ENCODE measurements around the gene TINCR.

The TINCR gene

DNA sequence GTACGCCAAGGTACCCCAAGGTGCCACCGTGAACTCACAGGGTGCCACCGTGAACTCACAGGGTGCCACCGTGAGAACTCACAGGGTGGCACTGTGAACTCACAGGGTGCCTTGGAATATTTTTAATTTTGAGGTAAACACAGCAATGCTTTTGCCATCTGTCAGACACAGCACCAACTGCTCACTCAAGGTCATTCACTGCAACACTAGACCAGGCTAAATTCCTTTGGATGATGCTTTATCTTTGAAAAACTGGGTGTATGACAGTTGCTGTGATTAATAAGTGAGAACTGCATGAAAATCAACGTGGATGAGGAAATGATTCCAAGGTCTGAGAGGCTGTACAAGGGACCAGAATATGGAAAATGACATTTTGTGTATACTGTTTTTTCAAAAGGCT lies 35.9 kb upstream of the TINCR start:
- ATAC-seq, result no peak
- TF ChIP-seq SNAI2 (CRISPR knock-in tag; IDR thresholded peaks at IDR 0.05), result no peak
- no peak for TF ChIP-seq ZNF565 (CRISPR knock-in tag; conservative IDR thresholded peaks at IDR 0.05; ENCODE audit: low read depth)
- TF ChIP-seq, protein P1, sequence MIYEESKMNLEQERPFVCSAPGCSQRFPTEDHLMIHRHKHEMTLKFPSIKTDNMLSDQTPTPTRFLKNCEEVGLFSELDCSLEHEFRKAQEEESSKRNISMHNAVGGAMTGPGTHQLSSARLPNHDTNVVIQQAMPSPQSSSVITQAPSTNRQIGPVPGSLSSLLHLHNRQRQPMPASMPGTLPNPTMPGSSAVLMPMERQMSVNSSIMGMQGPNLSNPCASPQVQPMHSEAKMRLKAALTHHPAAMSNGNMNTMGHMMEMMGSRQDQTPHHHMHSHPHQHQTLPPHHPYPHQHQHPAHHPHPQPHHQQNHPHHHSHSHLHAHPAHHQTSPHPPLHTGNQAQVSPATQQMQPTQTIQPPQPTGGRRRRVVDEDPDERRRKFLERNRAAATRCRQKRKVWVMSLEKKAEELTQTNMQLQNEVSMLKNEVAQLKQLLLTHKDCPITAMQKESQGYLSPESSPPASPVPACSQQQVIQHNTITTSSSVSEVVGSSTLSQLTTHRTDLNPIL (CRISPR knock-in tag; IDR thresholded peaks at IDR 0.05; ENCODE audit: low read depth), result no peak
- no peak for TF ChIP-seq OSR1 (CRISPR knock-in tag; IDR thresholded peaks at IDR 0.05)
- TF ChIP-seq ZNF8 (CRISPR knock-in tag; IDR thresholded peaks at IDR 0.05), result no peak
- TF ChIP-seq, protein P2, sequence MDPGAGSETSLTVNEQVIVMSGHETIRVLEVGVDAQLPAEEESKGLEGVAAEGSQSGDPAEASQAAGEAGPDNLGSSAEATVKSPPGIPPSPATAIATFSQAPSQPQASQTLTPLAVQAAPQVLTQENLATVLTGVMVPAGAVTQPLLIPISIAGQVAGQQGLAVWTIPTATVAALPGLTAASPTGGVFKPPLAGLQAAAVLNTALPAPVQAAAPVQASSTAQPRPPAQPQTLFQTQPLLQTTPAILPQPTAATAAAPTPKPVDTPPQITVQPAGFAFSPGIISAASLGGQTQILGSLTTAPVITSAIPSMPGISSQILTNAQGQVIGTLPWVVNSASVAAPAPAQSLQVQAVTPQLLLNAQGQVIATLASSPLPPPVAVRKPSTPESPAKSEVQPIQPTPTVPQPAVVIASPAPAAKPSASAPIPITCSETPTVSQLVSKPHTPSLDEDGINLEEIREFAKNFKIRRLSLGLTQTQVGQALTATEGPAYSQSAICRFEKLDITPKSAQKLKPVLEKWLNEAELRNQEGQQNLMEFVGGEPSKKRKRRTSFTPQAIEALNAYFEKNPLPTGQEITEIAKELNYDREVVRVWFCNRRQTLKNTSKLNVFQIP (CRISPR knock-in tag; IDR thresholded peaks at IDR 0.05; ENCODE audit: borderline replicate concordance, low read depth), result no peak
- TF ChIP-seq, protein P3, sequence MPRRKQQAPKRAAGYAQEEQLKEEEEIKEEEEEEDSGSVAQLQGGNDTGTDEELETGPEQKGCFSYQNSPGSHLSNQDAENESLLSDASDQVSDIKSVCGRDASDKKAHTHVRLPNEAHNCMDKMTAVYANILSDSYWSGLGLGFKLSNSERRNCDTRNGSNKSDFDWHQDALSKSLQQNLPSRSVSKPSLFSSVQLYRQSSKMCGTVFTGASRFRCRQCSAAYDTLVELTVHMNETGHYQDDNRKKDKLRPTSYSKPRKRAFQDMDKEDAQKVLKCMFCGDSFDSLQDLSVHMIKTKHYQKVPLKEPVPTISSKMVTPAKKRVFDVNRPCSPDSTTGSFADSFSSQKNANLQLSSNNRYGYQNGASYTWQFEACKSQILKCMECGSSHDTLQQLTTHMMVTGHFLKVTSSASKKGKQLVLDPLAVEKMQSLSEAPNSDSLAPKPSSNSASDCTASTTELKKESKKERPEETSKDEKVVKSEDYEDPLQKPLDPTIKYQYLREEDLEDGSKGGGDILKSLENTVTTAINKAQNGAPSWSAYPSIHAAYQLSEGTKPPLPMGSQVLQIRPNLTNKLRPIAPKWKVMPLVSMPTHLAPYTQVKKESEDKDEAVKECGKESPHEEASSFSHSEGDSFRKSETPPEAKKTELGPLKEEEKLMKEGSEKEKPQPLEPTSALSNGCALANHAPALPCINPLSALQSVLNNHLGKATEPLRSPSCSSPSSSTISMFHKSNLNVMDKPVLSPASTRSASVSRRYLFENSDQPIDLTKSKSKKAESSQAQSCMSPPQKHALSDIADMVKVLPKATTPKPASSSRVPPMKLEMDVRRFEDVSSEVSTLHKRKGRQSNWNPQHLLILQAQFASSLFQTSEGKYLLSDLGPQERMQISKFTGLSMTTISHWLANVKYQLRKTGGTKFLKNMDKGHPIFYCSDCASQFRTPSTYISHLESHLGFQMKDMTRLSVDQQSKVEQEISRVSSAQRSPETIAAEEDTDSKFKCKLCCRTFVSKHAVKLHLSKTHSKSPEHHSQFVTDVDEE (CRISPR knock-in tag; IDR thresholded peaks at IDR 0.05), result no peak
- no peak for TF ChIP-seq ZFP30 (CRISPR knock-in tag; IDR thresholded peaks at IDR 0.05)
- TF ChIP-seq CSDC2 (CRISPR knock-in tag; IDR thresholded peaks at IDR 0.05), result no peak
- TF ChIP-seq TCF4 (CRISPR knock-in tag; IDR thresholded peaks at IDR 0.05; ENCODE audit: borderline replicate concordance), result no peak
- TF ChIP-seq ZFP3 (CRISPR knock-in tag; IDR thresholded peaks at IDR 0.05), result no peak
- no peak for TF ChIP-seq ZNF70 (CRISPR knock-in tag; IDR thresholded peaks at IDR 0.05)

DNA sequence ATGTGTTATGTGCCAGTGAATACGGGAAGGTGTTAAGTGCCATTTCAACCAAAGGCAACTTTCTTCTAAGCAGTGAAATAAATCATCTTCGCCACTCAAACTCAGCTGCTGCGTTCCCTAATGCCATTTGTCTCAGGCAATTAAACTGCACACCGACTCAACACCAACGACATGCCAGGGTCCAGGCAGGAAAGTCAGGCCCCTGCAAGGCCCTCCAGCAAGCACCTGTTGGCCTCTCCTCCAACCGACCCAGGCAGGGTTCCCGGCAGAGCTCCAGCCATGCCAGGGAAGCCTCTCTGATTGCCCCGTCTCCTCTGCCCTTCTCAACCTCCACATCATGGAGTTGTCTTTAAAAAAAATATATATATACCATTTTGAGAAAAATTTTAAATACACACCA lies 33.0 kb upstream of the TINCR start:
- no peak for ATAC-seq
- TF ChIP-seq PPARA (CRISPR knock-in tag; IDR thresholded peaks at IDR 0.05; ENCODE audit: borderline replicate concordance) (no peak), TCF4 (CRISPR knock-in tag; IDR thresholded peaks at IDR 0.05; ENCODE audit: borderline replicate concordance) (no peak), ZC3H10 (CRISPR knock-in tag; IDR thresholded peaks at IDR 0.05) (no peak), BACH2 (CRISPR knock-in tag; IDR thresholded peaks at IDR 0.05; ENCODE audit: borderline replicate concordance) (no peak), ZFP30 (CRISPR knock-in tag; IDR thresholded peaks at IDR 0.05) (no peak), OSR1 (CRISPR knock-in tag; IDR thresholded peaks at IDR 0.05) (no peak), GLIS3 (CRISPR knock-in tag; IDR thresholded peaks at IDR 0.05) (no peak), ZNF8 (CRISPR knock-in tag; IDR thresholded peaks at IDR 0.05) (no peak)
- TF ChIP-seq, protein P3 (CRISPR knock-in tag; IDR thresholded peaks at IDR 0.05), result no peak
- TF ChIP-seq, protein P4, sequence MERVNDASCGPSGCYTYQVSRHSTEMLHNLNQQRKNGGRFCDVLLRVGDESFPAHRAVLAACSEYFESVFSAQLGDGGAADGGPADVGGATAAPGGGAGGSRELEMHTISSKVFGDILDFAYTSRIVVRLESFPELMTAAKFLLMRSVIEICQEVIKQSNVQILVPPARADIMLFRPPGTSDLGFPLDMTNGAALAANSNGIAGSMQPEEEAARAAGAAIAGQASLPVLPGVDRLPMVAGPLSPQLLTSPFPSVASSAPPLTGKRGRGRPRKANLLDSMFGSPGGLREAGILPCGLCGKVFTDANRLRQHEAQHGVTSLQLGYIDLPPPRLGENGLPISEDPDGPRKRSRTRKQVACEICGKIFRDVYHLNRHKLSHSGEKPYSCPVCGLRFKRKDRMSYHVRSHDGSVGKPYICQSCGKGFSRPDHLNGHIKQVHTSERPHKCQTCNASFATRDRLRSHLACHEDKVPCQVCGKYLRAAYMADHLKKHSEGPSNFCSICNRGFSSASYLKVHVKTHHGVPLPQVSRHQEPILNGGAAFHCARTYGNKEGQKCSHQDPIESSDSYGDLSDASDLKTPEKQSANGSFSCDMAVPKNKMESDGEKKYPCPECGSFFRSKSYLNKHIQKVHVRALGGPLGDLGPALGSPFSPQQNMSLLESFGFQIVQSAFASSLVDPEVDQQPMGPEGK (CRISPR knock-in tag; IDR thresholded peaks at IDR 0.05; ENCODE audit: borderline replicate concordance), result no peak
- TF ChIP-seq, protein P5, sequence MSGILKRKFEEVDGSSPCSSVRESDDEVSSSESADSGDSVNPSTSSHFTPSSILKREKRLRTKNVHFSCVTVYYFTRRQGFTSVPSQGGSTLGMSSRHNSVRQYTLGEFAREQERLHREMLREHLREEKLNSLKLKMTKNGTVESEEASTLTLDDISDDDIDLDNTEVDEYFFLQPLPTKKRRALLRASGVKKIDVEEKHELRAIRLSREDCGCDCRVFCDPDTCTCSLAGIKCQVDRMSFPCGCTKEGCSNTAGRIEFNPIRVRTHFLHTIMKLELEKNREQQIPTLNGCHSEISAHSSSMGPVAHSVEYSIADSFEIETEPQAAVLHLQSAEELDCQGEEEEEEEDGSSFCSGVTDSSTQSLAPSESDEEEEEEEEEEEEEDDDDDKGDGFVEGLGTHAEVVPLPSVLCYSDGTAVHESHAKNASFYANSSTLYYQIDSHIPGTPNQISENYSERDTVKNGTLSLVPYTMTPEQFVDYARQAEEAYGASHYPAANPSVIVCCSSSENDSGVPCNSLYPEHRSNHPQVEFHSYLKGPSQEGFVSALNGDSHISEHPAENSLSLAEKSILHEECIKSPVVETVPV (CRISPR knock-in tag; IDR thresholded peaks at IDR 0.05), result no peak
